HCT116 (cell line): ENCODE data around the gene SAMD10. TPM values are rescaled to one million over a fixed set of nuclear protein-coding genes. Genes with fewer than 3 reads are reported as not detected.

Source experiments
- ATAC-seq: fragments of 200-7000 bp; cut with Tn5 transposase; 2 replicates; pipeline ENCODE4 v1.9.1; 2020; ENCODE audit warnings: mild to moderate bottlenecking, moderate library complexity
- BruUV-seq: library from RNA; stranded (reverse); fragments of 400-500 nt; replicated peaks from 2 replicates; lab custom pipeline; 2021; lab: Mats Ljungman, UMichigan
- CTCF ChIA-PET: fragments of 300-600 bp; sonication (Branson Sonifier 250); formaldehyde crosslinking; loops from one replicate; lab custom pipeline; 2021; ENCODE audit warnings: antibody characterized with exemption; lab: Charles Lee
- POLR2A ChIA-PET: fragments of 300-600, 350-600 bp; sonication (Branson Sonifier 250); formaldehyde crosslinking; loops from one replicate; lab custom pipeline; 2021; ENCODE audit warnings: antibody characterized with exemption; lab: Charles Lee
- RAD21 ChIA-PET, 2 experiments: fragments of 300-600 bp; sonication (Branson Sonifier 250); formaldehyde crosslinking; loops; one replicate each; lab custom pipeline; 2023; ENCODE audit warnings: low total read pairs in 2 of 2; ENCODE audit not compliant: uncharacterized antibody in 2 of 2, unreplicated experiment in 2 of 2, low non-redundant PET in 1 of 2; lab: Charles Lee
- DNase-seq: peaks from one replicate; pipeline ENCODE4 v3.0.0-alpha.2; 2010; ENCODE audit warnings: low read depth, low spot score
- H2AFZ ChIP-seq: fragments of 200-600 bp; shearing (Covaris generic), sonication (generic); 2 replicates; pipeline ENCODE4 v1.6.1; 2017; ENCODE audit warnings: low read depth, mixed run types, mixed read lengths, antibody characterized with exemption, low read length; ENCODE audit not compliant: poor library complexity, severe bottlenecking
- H3K27ac ChIP-seq: 2 replicates; pipeline ENCODE4 v1.5.1; 2012; ENCODE audit warnings: low read depth, low read length
- H3K27me3 ChIP-seq: fragments of 200-600 bp; sonication (generic); 2 replicates; pipeline ENCODE4 v1.6.1; 2016; ENCODE audit warnings: mixed run types, low read length, mixed read lengths; ENCODE audit not compliant: insufficient read depth
- H3K36me3 ChIP-seq, 2 experiments: fragments of 200-500 bp in 1 of 2; fragments of 200-600 bp in 1 of 2; sonication (Bioruptor generic) in 1 of 2; sonication (generic) in 1 of 2; 2 replicates each; pipeline versions ENCODE4 v1.5.1 to v1.6.1; 2014 to 2016; ENCODE audit warnings: low read length in 2 of 2, inconsistent platforms in 1 of 2, mixed read lengths in 1 of 2, mixed run types in 1 of 2; ENCODE audit not compliant: insufficient read depth in 2 of 2, control insufficient read depth in 1 of 2
- H3K4me1 ChIP-seq, 2 experiments: fragments of 200-600 bp in 1 of 2; sonication (generic) in 1 of 2; 2 replicates each; pipeline versions ENCODE4 v1.5.1 to v1.6.1; 2012 to 2017; ENCODE audit warnings: low read length in 2 of 2, inconsistent platforms in 1 of 2, mild to moderate bottlenecking in 1 of 2, mixed read lengths in 1 of 2, mixed run types in 1 of 2, moderate library complexity in 1 of 2; ENCODE audit not compliant: insufficient read depth in 2 of 2, control insufficient read depth in 1 of 2
- H3K4me2 ChIP-seq: fragments of 200-600 bp; sonication (generic); 2 replicates; pipeline ENCODE4 v1.6.1; 2017; ENCODE audit warnings: mixed run types, low read length, mixed read lengths
- H3K4me3 ChIP-seq, 2 experiments: fragments of 200-600 bp in 1 of 2; sonication (generic) in 1 of 2; replicated peaks in 1 of 2; 2 replicates each; pipeline ENCODE4 v1.5.1; 2011 to 2016; ENCODE audit warnings: low read length in 2 of 2, control low read depth in 1 of 2, low read depth in 1 of 2, mild to moderate bottlenecking in 1 of 2, mixed read lengths in 1 of 2, mixed run types in 1 of 2
- H3K79me2 ChIP-seq: fragments of 200-600 bp; sonication (generic); 2 replicates; pipeline ENCODE4 v1.6.1; 2017; ENCODE audit warnings: mild to moderate bottlenecking, mixed run types, low read length, moderate library complexity, mixed read lengths; ENCODE audit not compliant: insufficient read depth
- H3K9ac ChIP-seq: fragments of 200-600 bp; sonication (generic); 2 replicates; pipeline ENCODE4 v1.6.1; 2016; ENCODE audit warnings: low read length, mixed read lengths
- H3K9me2 ChIP-seq: fragments of 200-600 bp; sonication (generic), shearing (Covaris generic); 2 replicates; pipeline ENCODE4 v1.6.1; 2017; ENCODE audit warnings: mixed run types, mild to moderate bottlenecking, moderate library complexity; ENCODE audit not compliant: insufficient read depth
- H3K9me3 ChIP-seq, 2 experiments: fragments of 200-500 bp in 1 of 2; fragments of 200-600 bp in 1 of 2; sonication (Bioruptor generic) in 1 of 2; sonication (generic) in 1 of 2; 2 replicates each; pipeline ENCODE4 v1.6.1; 2014 to 2017; ENCODE audit warnings: low read length in 2 of 2, mixed read lengths in 2 of 2, inconsistent platforms in 1 of 2, low read depth in 1 of 2, mild to moderate bottlenecking in 1 of 2, mixed run types in 1 of 2, moderate library complexity in 1 of 2; ENCODE audit not compliant: control insufficient read depth in 1 of 2, insufficient read depth in 1 of 2
- H4K20me1 ChIP-seq: fragments of 200-600 bp; sonication (generic), shearing (Covaris generic); 2 replicates; pipeline ENCODE4 v1.6.1; 2017; ENCODE audit warnings: mixed run types, mild to moderate bottlenecking, moderate library complexity; ENCODE audit not compliant: insufficient read depth
- CBX3 ChIP-seq: IDR thresholded peaks from 2 replicates; pipeline ENCODE4 v1.6.1; 2012; ENCODE audit warnings: low read depth
- CEBPB ChIP-seq: IDR thresholded peaks from 2 replicates; pipeline ENCODE4 v1.6.1; 2012; ENCODE audit warnings: low read depth
- CTCF ChIP-seq, 3 experiments: fragments of 200-600 bp in 1 of 3; sonication (generic) in 1 of 3; IDR thresholded peaks in 2 of 3; conservative IDR thresholded peaks in 1 of 3; 2 replicates each; pipeline ENCODE4 v1.5.1; 2012 to 2017; ENCODE audit warnings: low read depth in 2 of 3, low read length in 2 of 3, antibody characterized with exemption in 1 of 3, borderline replicate concordance in 1 of 3, control low read depth in 1 of 3, mild to moderate bottlenecking in 1 of 3, mixed read lengths in 1 of 3, mixed run types in 1 of 3, moderate library complexity in 1 of 3; ENCODE audit not compliant: insufficient read depth in 1 of 3
- EGR1 ChIP-seq: IDR thresholded peaks from 2 replicates; pipeline ENCODE4 v1.6.1; 2012; ENCODE audit warnings: low read depth
- ELF1 ChIP-seq: IDR thresholded peaks from 2 replicates; pipeline ENCODE4 v1.6.1; 2012; ENCODE audit warnings: low read depth, borderline replicate concordance
- EZH2phosphoT487 ChIP-seq: fragments of 200-600 bp; IDR thresholded peaks from 2 replicates; pipeline ENCODE4 v1.6.1; 2018; ENCODE audit warnings: antibody characterized with exemption, borderline replicate concordance
- FOSL1 ChIP-seq: IDR thresholded peaks from 2 replicates; pipeline ENCODE4 v1.6.1; 2012; ENCODE audit warnings: low read depth
- POLR2A ChIP-seq: IDR thresholded peaks from 2 replicates; pipeline ENCODE4 v1.7.0; 2011; ENCODE audit warnings: borderline replicate concordance; ENCODE audit not compliant: insufficient read depth, insufficient read length; ENCODE audit errors: extremely low read depth
- POLR2AphosphoS5 ChIP-seq: IDR thresholded peaks from 2 replicates; pipeline ENCODE4 v1.6.1; 2011; ENCODE audit warnings: mild to moderate bottlenecking, low read depth, low read length, moderate library complexity
- SIN3A ChIP-seq: IDR thresholded peaks from 2 replicates; pipeline ENCODE4 v1.6.1; 2012; ENCODE audit warnings: low read depth
- SRF ChIP-seq: IDR thresholded peaks from 2 replicates; pipeline ENCODE4 v1.6.1; 2012; ENCODE audit warnings: low read depth
- TCF7L2 ChIP-seq: IDR thresholded peaks from 2 replicates; pipeline ENCODE4 v1.7.0; 2011; ENCODE audit warnings: borderline replicate concordance, inconsistent platforms; ENCODE audit not compliant: insufficient read depth, insufficient read length; ENCODE audit errors: extremely low read depth
- YY1 ChIP-seq: IDR thresholded peaks from 2 replicates; pipeline ENCODE4 v1.6.1; 2011; ENCODE audit warnings: low read length, low read depth, moderate library complexity, mild to moderate bottlenecking; ENCODE audit not compliant: insufficient replicate concordance; ENCODE audit errors: extremely low read depth
- intact Hi-C: fragments of 100-400 bp; cut with micrococcal nuclease; formaldehyde crosslinking; loops from 2 replicates; pipeline ENCODE4 v1.10.0; 2022
- total RNA-seq: library from RNA; stranded (reverse); gene quantifications from one replicate; pipeline ENCODE4 v1.2.1, GENCODE V29; 2021; ENCODE audit not compliant: unreplicated experiment
- TF ChIP-seq, protein P1 (sequence below): IDR thresholded peaks from 2 replicates; pipeline ENCODE4 v1.6.1; 2012; ENCODE audit warnings: low read depth
- TF ChIP-seq, protein P2 (sequence below): IDR thresholded peaks from 2 replicates; pipeline ENCODE4 v1.6.1; 2011; ENCODE audit warnings: mild to moderate bottlenecking, low read length, moderate library complexity; ENCODE audit not compliant: insufficient replicate concordance; ENCODE audit errors: extremely low read depth
- TF ChIP-seq, protein P3 (sequence below): IDR thresholded peaks from 2 replicates; pipeline ENCODE4 v1.6.1; 2012

SAMD10 gene
- total RNA-seq, 1 experiment from 2014 or later: 4.2 TPM

GRCh38 chr20:63950701-63951397 is 28.6 kb downstream of the SAMD10 start:
- H3K4me3 ChIP-seq: no peak overlapping the region
- ChIA-PET CTCF (no interaction called here), RAD21 (no interaction called here), POLR2A (no interaction called here)
- no peak overlapping the region for H3K9ac ChIP-seq
- intact Hi-C loops: no loop called here
- DNase-seq (no peak), ATAC-seq (no peak)
- H3K79me2 ChIP-seq: peaks cover 97% of the 10 kb centered on the region
- H3K9me2 ChIP-seq: no peaks in the 10 kb centered on the region
- no peaks in the 10 kb centered on the region for H3K27me3 ChIP-seq
- H4K20me1 ChIP-seq: no peaks in the 10 kb centered on the region; the same call in 1 of the 2 replicates
- TF ChIP-seq CTCF (IDR thresholded peaks at IDR 0.05 in 2 of 3, conservative IDR thresholded peaks at IDR 0.05 in 1 of 3; ENCODE audit: borderline replicate concordance in 1 of 3, insufficient read depth in 1 of 3, low read depth in 2 of 3, low read length in 2 of 3) (no peak), SIN3A (no peak), CEBPB (no peak), POLR2A (no peak), CBX3 (no peak), FOSL1 (no peak), POLR2AphosphoS5 (no peak), TCF7L2 (no peak), EGR1 (no peak), SRF (no peak), ELF1 (no peak), EZH2phosphoT487 (no peak), YY1 (no peak)
- TF ChIP-seq, protein P1, sequence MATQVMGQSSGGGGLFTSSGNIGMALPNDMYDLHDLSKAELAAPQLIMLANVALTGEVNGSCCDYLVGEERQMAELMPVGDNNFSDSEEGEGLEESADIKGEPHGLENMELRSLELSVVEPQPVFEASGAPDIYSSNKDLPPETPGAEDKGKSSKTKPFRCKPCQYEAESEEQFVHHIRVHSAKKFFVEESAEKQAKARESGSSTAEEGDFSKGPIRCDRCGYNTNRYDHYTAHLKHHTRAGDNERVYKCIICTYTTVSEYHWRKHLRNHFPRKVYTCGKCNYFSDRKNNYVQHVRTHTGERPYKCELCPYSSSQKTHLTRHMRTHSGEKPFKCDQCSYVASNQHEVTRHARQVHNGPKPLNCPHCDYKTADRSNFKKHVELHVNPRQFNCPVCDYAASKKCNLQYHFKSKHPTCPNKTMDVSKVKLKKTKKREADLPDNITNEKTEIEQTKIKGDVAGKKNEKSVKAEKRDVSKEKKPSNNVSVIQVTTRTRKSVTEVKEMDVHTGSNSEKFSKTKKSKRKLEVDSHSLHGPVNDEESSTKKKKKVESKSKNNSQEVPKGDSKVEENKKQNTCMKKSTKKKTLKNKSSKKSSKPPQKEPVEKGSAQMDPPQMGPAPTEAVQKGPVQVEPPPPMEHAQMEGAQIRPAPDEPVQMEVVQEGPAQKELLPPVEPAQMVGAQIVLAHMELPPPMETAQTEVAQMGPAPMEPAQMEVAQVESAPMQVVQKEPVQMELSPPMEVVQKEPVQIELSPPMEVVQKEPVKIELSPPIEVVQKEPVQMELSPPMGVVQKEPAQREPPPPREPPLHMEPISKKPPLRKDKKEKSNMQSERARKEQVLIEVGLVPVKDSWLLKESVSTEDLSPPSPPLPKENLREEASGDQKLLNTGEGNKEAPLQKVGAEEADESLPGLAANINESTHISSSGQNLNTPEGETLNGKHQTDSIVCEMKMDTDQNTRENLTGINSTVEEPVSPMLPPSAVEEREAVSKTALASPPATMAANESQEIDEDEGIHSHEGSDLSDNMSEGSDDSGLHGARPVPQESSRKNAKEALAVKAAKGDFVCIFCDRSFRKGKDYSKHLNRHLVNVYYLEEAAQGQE: no peak
- TF ChIP-seq, protein P2, sequence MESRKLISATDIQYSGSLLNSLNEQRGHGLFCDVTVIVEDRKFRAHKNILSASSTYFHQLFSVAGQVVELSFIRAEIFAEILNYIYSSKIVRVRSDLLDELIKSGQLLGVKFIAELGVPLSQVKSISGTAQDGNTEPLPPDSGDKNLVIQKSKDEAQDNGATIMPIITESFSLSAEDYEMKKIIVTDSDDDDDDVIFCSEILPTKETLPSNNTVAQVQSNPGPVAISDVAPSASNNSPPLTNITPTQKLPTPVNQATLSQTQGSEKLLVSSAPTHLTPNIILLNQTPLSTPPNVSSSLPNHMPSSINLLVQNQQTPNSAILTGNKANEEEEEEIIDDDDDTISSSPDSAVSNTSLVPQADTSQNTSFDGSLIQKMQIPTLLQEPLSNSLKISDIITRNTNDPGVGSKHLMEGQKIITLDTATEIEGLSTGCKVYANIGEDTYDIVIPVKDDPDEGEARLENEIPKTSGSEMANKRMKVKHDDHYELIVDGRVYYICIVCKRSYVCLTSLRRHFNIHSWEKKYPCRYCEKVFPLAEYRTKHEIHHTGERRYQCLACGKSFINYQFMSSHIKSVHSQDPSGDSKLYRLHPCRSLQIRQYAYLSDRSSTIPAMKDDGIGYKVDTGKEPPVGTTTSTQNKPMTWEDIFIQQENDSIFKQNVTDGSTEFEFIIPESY: no peak
- TF ChIP-seq, protein P3, sequence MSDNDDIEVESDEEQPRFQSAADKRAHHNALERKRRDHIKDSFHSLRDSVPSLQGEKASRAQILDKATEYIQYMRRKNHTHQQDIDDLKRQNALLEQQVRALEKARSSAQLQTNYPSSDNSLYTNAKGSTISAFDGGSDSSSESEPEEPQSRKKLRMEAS: no peak
- no peaks in the 10 kb centered on the region for H3K9me3 ChIP-seq
- no peak overlapping the region; the same call in 1 of the 2 replicates for H3K27ac ChIP-seq
- BruUV-seq: no TSS peak
- H2AFZ ChIP-seq: no peak overlapping the region
- peaks cover 14 to 53% of the 10 kb centered on the region in 2 experiments; a peak in 3 of 4 replicates for H3K4me1 ChIP-seq
- H3K36me3 ChIP-seq: no peaks in the 10 kb centered on the region
- H3K4me2 ChIP-seq: no peak overlapping the region
